Measurements from ENCODE around the gene TOPORS.
A peak's percentile ranks its signal among the peaks of the same experiment; 100 is the strongest.

The TOPORS gene

DNA sequence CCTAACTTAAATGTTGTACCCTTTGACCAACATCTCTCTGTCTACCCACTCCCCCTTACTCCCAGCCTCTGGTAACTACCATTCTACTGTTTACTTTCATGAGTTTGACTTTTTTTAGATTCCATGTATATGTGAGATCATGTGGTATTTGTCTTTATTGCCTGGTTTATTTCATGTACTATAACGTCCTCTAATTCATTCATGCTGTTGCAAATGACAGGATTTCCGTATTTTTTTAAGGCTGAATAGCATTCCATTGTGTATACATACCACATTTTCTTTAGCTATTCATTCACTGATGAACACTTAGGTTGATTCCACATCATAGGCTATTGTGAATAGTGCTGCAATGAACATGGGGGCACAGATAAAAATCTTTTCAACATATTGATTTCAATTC is 32.4 kb upstream of the TOPORS start:
- TF ChIP-seq, protein P1, sequence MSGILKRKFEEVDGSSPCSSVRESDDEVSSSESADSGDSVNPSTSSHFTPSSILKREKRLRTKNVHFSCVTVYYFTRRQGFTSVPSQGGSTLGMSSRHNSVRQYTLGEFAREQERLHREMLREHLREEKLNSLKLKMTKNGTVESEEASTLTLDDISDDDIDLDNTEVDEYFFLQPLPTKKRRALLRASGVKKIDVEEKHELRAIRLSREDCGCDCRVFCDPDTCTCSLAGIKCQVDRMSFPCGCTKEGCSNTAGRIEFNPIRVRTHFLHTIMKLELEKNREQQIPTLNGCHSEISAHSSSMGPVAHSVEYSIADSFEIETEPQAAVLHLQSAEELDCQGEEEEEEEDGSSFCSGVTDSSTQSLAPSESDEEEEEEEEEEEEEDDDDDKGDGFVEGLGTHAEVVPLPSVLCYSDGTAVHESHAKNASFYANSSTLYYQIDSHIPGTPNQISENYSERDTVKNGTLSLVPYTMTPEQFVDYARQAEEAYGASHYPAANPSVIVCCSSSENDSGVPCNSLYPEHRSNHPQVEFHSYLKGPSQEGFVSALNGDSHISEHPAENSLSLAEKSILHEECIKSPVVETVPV (CRISPR knock-in tag; IDR thresholded peaks at IDR 0.05): no peak
- TF ChIP-seq TOX (CRISPR knock-in tag; IDR thresholded peaks at IDR 0.05; ENCODE audit: borderline replicate concordance) (no peak), ESRRG (CRISPR knock-in tag; IDR thresholded peaks at IDR 0.05) (no peak), ARNTL (CRISPR knock-in tag; IDR thresholded peaks at IDR 0.05; ENCODE audit: borderline replicate concordance, low read depth) (no peak), ZNF70 (CRISPR knock-in tag; IDR thresholded peaks at IDR 0.05) (no peak), ISL1 (CRISPR knock-in tag; IDR thresholded peaks at IDR 0.05) (no peak), ZFP3 (CRISPR knock-in tag; IDR thresholded peaks at IDR 0.05) (no peak), GLIS3 (CRISPR knock-in tag; IDR thresholded peaks at IDR 0.05) (no peak), ZNF565 (CRISPR knock-in tag; conservative IDR thresholded peaks at IDR 0.05; ENCODE audit: low read depth) (no peak), TCF4 (CRISPR knock-in tag; IDR thresholded peaks at IDR 0.05; ENCODE audit: borderline replicate concordance) (no peak), SNAI2 (CRISPR knock-in tag; IDR thresholded peaks at IDR 0.05) (no peak), CSDC2 (CRISPR knock-in tag; IDR thresholded peaks at IDR 0.05) (no peak), ZFP30 (CRISPR knock-in tag; IDR thresholded peaks at IDR 0.05) (no peak), ZNF8 (CRISPR knock-in tag; IDR thresholded peaks at IDR 0.05) (no peak), OSR1 (CRISPR knock-in tag; IDR thresholded peaks at IDR 0.05) (no peak), PPARA (CRISPR knock-in tag; IDR thresholded peaks at IDR 0.05; ENCODE audit: borderline replicate concordance) (no peak)
- TF ChIP-seq, protein P2, sequence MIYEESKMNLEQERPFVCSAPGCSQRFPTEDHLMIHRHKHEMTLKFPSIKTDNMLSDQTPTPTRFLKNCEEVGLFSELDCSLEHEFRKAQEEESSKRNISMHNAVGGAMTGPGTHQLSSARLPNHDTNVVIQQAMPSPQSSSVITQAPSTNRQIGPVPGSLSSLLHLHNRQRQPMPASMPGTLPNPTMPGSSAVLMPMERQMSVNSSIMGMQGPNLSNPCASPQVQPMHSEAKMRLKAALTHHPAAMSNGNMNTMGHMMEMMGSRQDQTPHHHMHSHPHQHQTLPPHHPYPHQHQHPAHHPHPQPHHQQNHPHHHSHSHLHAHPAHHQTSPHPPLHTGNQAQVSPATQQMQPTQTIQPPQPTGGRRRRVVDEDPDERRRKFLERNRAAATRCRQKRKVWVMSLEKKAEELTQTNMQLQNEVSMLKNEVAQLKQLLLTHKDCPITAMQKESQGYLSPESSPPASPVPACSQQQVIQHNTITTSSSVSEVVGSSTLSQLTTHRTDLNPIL (CRISPR knock-in tag; IDR thresholded peaks at IDR 0.05; ENCODE audit: low read depth): no peak
- TF ChIP-seq, protein P3, sequence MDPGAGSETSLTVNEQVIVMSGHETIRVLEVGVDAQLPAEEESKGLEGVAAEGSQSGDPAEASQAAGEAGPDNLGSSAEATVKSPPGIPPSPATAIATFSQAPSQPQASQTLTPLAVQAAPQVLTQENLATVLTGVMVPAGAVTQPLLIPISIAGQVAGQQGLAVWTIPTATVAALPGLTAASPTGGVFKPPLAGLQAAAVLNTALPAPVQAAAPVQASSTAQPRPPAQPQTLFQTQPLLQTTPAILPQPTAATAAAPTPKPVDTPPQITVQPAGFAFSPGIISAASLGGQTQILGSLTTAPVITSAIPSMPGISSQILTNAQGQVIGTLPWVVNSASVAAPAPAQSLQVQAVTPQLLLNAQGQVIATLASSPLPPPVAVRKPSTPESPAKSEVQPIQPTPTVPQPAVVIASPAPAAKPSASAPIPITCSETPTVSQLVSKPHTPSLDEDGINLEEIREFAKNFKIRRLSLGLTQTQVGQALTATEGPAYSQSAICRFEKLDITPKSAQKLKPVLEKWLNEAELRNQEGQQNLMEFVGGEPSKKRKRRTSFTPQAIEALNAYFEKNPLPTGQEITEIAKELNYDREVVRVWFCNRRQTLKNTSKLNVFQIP (CRISPR knock-in tag; IDR thresholded peaks at IDR 0.05; ENCODE audit: borderline replicate concordance, low read depth): no peak
- TF ChIP-seq, protein P4, sequence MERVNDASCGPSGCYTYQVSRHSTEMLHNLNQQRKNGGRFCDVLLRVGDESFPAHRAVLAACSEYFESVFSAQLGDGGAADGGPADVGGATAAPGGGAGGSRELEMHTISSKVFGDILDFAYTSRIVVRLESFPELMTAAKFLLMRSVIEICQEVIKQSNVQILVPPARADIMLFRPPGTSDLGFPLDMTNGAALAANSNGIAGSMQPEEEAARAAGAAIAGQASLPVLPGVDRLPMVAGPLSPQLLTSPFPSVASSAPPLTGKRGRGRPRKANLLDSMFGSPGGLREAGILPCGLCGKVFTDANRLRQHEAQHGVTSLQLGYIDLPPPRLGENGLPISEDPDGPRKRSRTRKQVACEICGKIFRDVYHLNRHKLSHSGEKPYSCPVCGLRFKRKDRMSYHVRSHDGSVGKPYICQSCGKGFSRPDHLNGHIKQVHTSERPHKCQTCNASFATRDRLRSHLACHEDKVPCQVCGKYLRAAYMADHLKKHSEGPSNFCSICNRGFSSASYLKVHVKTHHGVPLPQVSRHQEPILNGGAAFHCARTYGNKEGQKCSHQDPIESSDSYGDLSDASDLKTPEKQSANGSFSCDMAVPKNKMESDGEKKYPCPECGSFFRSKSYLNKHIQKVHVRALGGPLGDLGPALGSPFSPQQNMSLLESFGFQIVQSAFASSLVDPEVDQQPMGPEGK (CRISPR knock-in tag; IDR thresholded peaks at IDR 0.05; ENCODE audit: borderline replicate concordance): no peak
- no peak for ATAC-seq

DNA sequence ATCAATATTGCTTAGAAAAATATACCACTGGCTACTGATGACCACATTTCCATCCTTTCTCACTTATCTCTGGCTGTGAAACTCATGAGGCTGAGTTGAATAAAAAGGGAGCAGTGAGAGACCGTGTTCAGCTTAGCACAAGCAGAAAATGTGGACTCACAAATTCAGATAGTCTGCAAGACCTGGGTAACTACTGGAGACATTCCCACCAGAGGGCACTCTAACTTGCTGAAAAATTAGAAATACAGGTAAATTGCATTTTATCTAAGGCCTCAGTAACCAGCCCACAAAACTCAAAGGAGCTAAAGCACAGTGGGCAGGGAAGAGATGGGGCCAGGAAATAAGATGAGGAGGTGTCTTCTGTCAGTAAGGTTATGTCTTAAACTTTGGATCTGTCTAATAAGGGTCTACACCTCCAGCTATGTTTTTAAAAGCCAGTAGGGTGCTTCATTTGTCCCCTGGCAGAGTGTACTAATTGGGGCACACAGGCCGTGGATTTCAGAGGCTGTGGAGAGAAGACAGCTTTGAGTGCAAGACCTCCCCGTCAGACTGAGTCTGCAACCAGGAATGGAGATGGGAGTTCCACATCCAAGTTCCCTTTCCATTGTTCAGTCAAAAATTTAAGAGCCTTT is 29.2 kb upstream of the TOPORS start:
- peak; percentile 89 for ATAC-seq
- TF ChIP-seq, protein P4 (CRISPR knock-in tag; IDR thresholded peaks at IDR 0.05; ENCODE audit: borderline replicate concordance): no peak
- TF ChIP-seq GLIS3 (CRISPR knock-in tag; IDR thresholded peaks at IDR 0.05) (no peak), ZFP3 (CRISPR knock-in tag; IDR thresholded peaks at IDR 0.05) (no peak), OSR1 (CRISPR knock-in tag; IDR thresholded peaks at IDR 0.05) (no peak), ARNTL (CRISPR knock-in tag; IDR thresholded peaks at IDR 0.05; ENCODE audit: borderline replicate concordance, low read depth) (no peak)
- TF ChIP-seq, protein P3 (CRISPR knock-in tag; IDR thresholded peaks at IDR 0.05; ENCODE audit: borderline replicate concordance, low read depth): no peak
